ENCODE data around the gene IL15RA.

Gene IL15RA

GRCh38 chr10:5944389-5945189, 32.8 kb downstream of the IL15RA start:
- ATAC-seq (ENCODE audit: low read depth): peak; percentile 89
- Histone ChIP-seq H3K27me3 (ENCODE audit: insufficient read depth, poor library complexity, severe bottlenecking) (no peaks in the 10 kb centered on the region), H3K4me3 (ENCODE audit: severe bottlenecking) (no peak overlapping the region), H3K36me3 (ENCODE audit: low read depth) (no peaks in the 10 kb centered on the region), H3K27ac (ENCODE audit: poor library complexity, severe bottlenecking) (peak overlapping the region; percentile 69), H3K9me3 (ENCODE audit: severe bottlenecking) (no peaks in the 10 kb centered on the region), H3K4me1 (ENCODE audit: insufficient read depth, poor library complexity, severe bottlenecking) (peaks cover 23% of the 10 kb centered on the region)
- DNase-seq (ENCODE audit: low spot score): peak; percentile 81
- no peak for TF ChIP-seq CTCF (IDR thresholded peaks at IDR 0.05; ENCODE audit: poor library complexity, severe bottlenecking)

GRCh38 chr10:5943536-5943935, 33.8 kb downstream of the IL15RA start:
- H3K9me3 ChIP-seq (ENCODE audit: severe bottlenecking): no peaks in the 10 kb centered on the region
- no peaks in the 10 kb centered on the region for H3K36me3 ChIP-seq (ENCODE audit: low read depth)
- TF ChIP-seq CTCF (IDR thresholded peaks at IDR 0.05; ENCODE audit: poor library complexity, severe bottlenecking): no peak
- H3K27ac ChIP-seq (ENCODE audit: poor library complexity, severe bottlenecking): peak overlapping the region; percentile 69
- H3K27me3 ChIP-seq (ENCODE audit: insufficient read depth, poor library complexity, severe bottlenecking): no peaks in the 10 kb centered on the region
- peaks cover 23% of the 10 kb centered on the region for H3K4me1 ChIP-seq (ENCODE audit: insufficient read depth, poor library complexity, severe bottlenecking)
- no peak for DNase-seq (ENCODE audit: low spot score)
- no peak for ATAC-seq (ENCODE audit: low read depth)
- H3K4me3 ChIP-seq (ENCODE audit: severe bottlenecking): no peak overlapping the region

GRCh38 chr10:5942474-5942873, 34.9 kb downstream of the IL15RA start:
- Histone ChIP-seq H3K4me1 (ENCODE audit: insufficient read depth, poor library complexity, severe bottlenecking) (peaks cover 23% of the 10 kb centered on the region), H3K27me3 (ENCODE audit: insufficient read depth, poor library complexity, severe bottlenecking) (no peaks in the 10 kb centered on the region), H3K9me3 (ENCODE audit: severe bottlenecking) (no peaks in the 10 kb centered on the region), H3K4me3 (ENCODE audit: severe bottlenecking) (no peak overlapping the region), H3K36me3 (ENCODE audit: low read depth) (no peaks in the 10 kb centered on the region), H3K27ac (ENCODE audit: poor library complexity, severe bottlenecking) (no peak overlapping the region)
- DNase-seq (ENCODE audit: low spot score) (no peak), ATAC-seq (ENCODE audit: low read depth) (no peak)
- no peak for TF ChIP-seq CTCF (IDR thresholded peaks at IDR 0.05; ENCODE audit: poor library complexity, severe bottlenecking)

GRCh38 chr10:5942001-5942400, 35.3 kb downstream of the IL15RA start:
- peaks cover 23% of the 10 kb centered on the region for H3K4me1 ChIP-seq (ENCODE audit: insufficient read depth, poor library complexity, severe bottlenecking)

More at GRCh38 chr10:5942001-5942400, 35.3 kb downstream of the IL15RA start:
- H3K9me3 ChIP-seq (ENCODE audit: severe bottlenecking): no peaks in the 10 kb centered on the region
- ATAC-seq (ENCODE audit: low read depth) (no peak), DNase-seq (ENCODE audit: low spot score) (no peak)
- no peak overlapping the region for H3K4me3 ChIP-seq (ENCODE audit: severe bottlenecking)
- no peak overlapping the region for H3K27ac ChIP-seq (ENCODE audit: poor library complexity, severe bottlenecking)
- no peaks in the 10 kb centered on the region for H3K36me3 ChIP-seq (ENCODE audit: low read depth)
- no peak for TF ChIP-seq CTCF (IDR thresholded peaks at IDR 0.05; ENCODE audit: poor library complexity, severe bottlenecking)
- no peaks in the 10 kb centered on the region for H3K27me3 ChIP-seq (ENCODE audit: insufficient read depth, poor library complexity, severe bottlenecking)
